Measurements from ENCODE around the gene GRIK3.

The GRIK3 gene

GRCh38 chr1:37015713-37016112, 18.6 kb downstream of the GRIK3 start:
- no peak for DNase-seq (ENCODE audit: low spot score)
- FAIRE-seq: no peak

GRCh38 chr1:37012226-37012625, 22.1 kb downstream of the GRIK3 start:
- DNase-seq (ENCODE audit: low spot score): no peak
- no peak for FAIRE-seq

GRCh38 chr1:37010011-37010410, 24.3 kb downstream of the GRIK3 start:
- FAIRE-seq: no peak

GRCh38 chr1:37009521-37009920, 24.8 kb downstream of the GRIK3 start:
- FAIRE-seq (no peak), DNase-seq (ENCODE audit: low spot score) (no peak)

More at GRCh38 chr1:37010011-37010410, 24.3 kb downstream of the GRIK3 start:
- no peak for DNase-seq (ENCODE audit: low spot score)

DNA sequence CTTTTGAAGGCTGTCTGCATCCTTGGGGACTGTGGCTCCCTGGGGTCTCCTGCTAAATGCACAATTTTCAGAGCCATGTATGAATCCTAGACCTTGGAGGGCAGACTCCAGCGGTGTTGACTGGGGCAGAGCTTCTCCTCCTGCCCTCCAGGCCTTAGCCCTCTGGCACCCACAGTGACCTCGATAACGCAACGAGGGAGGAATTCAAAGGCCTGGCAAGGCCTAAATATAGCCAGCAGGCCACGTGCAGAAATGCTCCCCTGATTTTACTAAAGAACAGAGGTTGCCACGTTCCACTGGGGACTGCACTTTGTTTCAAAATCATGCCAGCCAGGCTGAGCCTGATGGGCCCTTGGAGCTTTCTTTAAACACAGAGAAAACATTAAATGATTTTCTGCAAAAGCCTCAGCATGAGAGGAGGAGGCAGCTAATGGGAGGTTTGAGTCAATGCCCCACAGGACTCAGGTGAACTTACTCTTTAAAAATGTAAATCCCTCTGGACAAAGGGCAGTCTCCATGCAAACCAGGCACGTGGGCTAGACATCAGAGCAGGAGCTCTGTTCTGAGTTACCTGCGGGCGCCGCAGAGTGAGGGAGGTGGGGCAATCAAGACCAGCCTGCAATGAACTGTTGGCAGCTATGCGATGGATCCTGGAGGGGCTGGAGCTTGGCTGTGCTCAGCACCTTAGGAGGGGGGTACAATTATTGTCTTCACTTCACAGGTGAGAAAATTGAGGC, 28.0 kb downstream of the GRIK3 start:
- no peak for DNase-seq (ENCODE audit: low spot score)

GRCh38 chr1:37002898-37003297, 31.4 kb downstream of the GRIK3 start:
- DNase-seq (ENCODE audit: low spot score): no peak
- no peak for FAIRE-seq

More for the DNA sequence above, 28.0 kb downstream of the GRIK3 start:
- no peak for FAIRE-seq

- no peak for DNase-seq (ENCODE audit: low spot score)
- no peak for FAIRE-seq
These were observed 32.6 kb downstream of the GRIK3 start for GRCh38 chr1:37001703-37002102.

DNA sequence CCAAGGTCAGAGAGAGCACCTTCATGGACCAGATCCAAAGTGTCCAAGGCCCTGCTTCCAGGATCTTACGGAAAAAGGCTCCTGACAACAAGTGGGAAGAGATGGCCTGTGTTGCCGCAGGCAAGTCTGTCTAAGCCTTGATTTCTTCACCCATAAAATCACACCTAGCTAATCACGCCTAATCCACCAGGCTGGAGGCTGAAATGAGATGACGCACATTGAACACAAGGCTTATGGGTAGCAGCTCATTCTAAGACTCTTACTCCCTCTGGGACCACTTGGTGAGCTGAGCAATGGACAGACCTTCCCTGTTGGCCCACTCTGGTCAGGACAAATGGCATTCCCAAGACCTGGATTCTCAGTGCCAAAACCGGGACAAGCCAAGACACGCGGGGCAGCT, 38.2 kb downstream of the GRIK3 start:
- FAIRE-seq (no peak), DNase-seq (ENCODE audit: low spot score) (no peak)

- FAIRE-seq: no peak
- no peak for DNase-seq (ENCODE audit: low spot score)
These were observed 39.4 kb downstream of the GRIK3 start for GRCh38 chr1:36994868-36995267.

- DNase-seq (ENCODE audit: low spot score): no peak
These were observed 40.0 kb downstream of the GRIK3 start for GRCh38 chr1:36994294-36994693.

DNA sequence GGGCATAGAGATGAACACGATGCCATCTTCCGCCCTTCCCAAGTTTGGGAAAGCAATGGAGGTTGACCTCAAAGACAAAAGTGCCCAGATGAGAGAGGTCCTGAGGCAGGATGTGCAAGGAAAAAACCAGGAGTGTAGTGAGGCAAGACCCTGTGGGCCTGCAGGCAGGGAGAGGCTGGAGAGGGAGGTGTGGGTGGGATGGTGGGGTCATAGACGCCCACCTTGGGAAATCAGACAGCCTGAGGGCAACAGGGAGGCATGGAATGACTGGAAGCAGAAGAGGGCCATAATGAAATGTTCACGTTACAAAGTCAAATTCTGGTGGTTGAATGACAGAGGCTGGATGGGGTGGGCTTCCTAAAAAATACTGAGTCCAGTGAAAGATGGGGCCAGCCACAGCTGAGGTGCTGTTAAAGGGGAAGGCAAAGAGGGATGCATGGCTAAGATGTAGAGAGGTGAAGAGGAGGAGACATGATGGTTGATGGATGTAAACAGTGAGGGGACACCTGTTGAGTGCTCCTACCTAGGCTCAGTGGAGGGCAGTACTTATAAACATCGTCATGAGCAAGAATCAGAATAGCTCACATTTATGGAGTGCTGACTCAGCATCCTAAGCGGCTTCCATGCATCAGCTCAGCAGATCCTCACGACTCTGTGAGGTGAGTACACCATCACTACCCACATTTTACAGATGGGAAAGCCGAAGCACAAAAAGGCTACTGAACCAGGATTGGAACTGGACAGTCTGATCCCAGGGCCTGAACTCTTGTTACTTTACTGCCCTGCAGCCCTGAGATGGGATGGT, 42.0 kb downstream of the GRIK3 start:
- DNase-seq (ENCODE audit: low spot score) (no peak), FAIRE-seq (no peak)

More at GRCh38 chr1:36994294-36994693, 40.0 kb downstream of the GRIK3 start:
- no peak for FAIRE-seq

- no peak for FAIRE-seq
These were observed 42.8 kb downstream of the GRIK3 start for GRCh38 chr1:36991551-36991950.

GRCh38 chr1:36990928-36991327, 43.4 kb downstream of the GRIK3 start:
- FAIRE-seq (no peak), DNase-seq (ENCODE audit: low spot score) (no peak)

More at GRCh38 chr1:36991551-36991950, 42.8 kb downstream of the GRIK3 start:
- no peak for DNase-seq (ENCODE audit: low spot score)

DNA sequence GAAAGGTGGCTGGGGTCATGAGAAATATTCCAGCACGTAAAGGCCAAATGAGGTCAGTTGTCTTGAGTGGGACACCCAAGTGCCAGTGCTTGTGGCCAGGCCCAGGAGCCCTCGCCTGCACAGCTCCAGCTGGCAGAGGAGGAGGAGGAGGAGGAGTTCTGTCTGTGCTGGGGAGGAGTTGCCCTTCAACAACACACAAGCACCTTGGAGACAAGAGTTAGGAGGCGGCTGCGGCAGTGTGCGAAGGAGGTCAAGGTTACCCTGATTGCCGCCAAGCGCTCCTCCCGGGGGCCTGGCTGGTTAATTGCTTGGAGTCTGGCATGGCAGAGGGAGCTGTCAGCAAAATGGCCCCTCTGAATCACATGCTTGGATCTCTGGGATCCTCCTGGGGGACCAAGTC, 45.1 kb downstream of the GRIK3 start:
- FAIRE-seq (no peak), DNase-seq (ENCODE audit: low spot score) (no peak)

DNA sequence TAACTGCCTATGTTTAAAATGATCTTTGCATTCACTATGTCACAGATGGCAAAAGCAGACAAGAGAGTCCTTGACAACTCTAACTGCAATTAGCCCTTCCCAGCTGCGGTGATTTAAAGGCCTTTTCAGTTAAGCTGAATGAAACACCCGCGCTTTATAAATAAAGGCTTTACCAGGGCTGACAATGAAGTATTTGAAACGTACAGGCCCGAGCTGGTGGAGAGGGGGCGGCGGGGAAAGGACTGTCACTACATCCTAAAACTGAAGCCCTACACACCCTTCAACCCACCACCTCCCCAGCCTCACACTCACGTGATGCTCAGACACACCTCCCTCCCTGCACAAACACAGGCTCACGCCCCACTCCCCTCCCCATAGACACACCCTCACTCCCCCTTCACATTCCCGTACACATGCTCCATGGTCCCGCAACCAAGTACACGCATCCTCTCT, 45.5 kb downstream of the GRIK3 start:
- DNase-seq (ENCODE audit: low spot score) (no peak), FAIRE-seq (no peak)

DNA sequence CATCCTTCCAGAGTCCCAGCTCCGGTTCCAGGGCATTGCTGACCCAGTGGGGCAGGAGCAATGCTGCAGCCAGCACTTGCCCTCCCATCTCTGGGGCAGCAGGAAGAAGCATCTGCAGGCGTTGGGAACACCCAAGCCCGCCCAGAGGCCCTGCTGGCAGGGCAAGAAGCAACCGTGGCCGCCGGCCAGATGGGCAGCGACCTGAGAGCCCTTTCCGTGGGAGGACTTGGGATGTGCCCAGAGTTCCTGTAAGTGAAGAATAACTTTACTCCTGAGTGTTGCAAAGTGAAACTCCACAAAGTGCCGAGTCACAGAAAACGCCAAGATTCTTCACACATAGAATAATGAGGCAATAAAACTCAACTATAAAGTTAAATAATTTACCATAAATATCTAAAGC, 46.0 kb downstream of the GRIK3 start:
- no peak for FAIRE-seq

GRCh38 chr1:36987276-36987675, 47.0 kb downstream of the GRIK3 start:
- FAIRE-seq (no peak), DNase-seq (ENCODE audit: low spot score) (no peak)

More for the DNA sequence above, 46.0 kb downstream of the GRIK3 start:
- DNase-seq (ENCODE audit: low spot score): no peak

DNA sequence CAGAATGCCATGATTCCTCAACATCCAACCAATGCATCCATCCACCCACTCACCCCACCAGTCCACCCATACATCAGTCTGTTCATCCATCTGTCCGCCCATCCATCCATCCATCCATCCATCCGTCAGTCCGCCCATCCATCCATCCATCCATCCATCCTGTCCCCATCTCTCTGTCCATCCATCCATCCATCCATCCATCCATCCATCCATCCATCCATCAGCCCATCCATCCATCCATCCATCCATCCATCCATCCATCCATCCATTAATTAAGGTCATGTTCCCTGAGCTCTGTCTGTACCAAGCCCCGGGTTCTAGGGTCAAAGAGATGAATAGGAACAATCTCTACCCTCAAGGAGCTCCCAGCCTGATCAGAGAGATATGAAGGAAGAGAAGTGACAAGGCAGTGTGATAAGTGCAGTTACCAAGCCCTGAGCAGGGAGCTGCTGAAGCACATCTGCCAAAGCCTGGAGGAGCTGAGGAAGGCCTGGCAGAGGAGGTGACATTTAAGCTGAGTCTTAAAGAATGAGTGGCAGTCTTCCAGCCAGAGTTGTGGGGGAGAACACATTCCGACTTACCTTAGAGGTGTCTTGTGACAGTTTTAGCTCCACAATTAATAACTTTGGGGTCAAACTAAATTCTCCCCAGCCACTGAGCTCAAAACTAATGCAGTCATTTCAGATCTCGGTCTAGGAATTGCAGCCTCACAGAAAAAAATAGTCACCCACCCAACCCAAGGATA, 47.9 kb downstream of the GRIK3 start:
- FAIRE-seq: no peak
- DNase-seq (ENCODE audit: low spot score): no peak

GRCh38 chr1:36984675-36985074, 49.6 kb downstream of the GRIK3 start:
- DNase-seq (ENCODE audit: low spot score): no peak
- no peak for FAIRE-seq

- FAIRE-seq (no peak), DNase-seq (ENCODE audit: low spot score) (no peak)
These were observed 50.3 kb downstream of the GRIK3 start for GRCh38 chr1:36984026-36984425.

- FAIRE-seq (no peak), DNase-seq (ENCODE audit: low spot score) (no peak)
These were observed 51.6 kb downstream of the GRIK3 start for GRCh38 chr1:36982709-36983108.

Data from RCC 7860 (cell line).